MCF 10A (cell line): Measurements from ENCODE around the gene STAC. TPM values are rescaled to one million over a fixed set of nuclear protein-coding genes. Genes with fewer than 3 reads are reported as not detected.
"Not testable (repeated sequence)": the region's sequence is repeated elsewhere in the genome, so short reads cannot be mapped to it uniquely, and the experiment has no call there.

ENCODE experiments used
- BruUV-seq: library from RNA; stranded (reverse); fragments of 400-500 nt; replicated peaks from 2 replicates; lab custom pipeline; 2021; lab: Mats Ljungman, UMichigan
- CTCF ChIA-PET: fragments of 300-600 bp; sonication (Branson Sonifier 250); formaldehyde crosslinking; extraction: SDS; loops from one replicate; lab custom pipeline; 2021; ENCODE audit warnings: antibody characterized with exemption, inconsistent platforms; lab: Yijun Ruan, JAX
- POLR2A ChIA-PET: fragments of 300-600, 350-650 bp; sonication (Branson Sonifier 250); formaldehyde crosslinking; extraction: SDS; loops from one replicate; lab custom pipeline; 2020; ENCODE audit warnings: antibody characterized with exemption, inconsistent platforms; lab: Yijun Ruan, JAX
- DNase-seq: peaks from one replicate; pipeline ENCODE4 v3.0.0-alpha.2; 2018; ENCODE audit not compliant: unreplicated experiment
- H3K27ac Mint-ChIP-seq: one replicate; pipeline ENCODE4 v1.8.0; 2022; ENCODE audit warnings: mild to moderate bottlenecking, low read depth, mixed read lengths; ENCODE audit not compliant: unreplicated experiment
- H3K27me3 Mint-ChIP-seq: one replicate; pipeline ENCODE4 v1.8.0; 2022; ENCODE audit warnings: mixed read lengths; ENCODE audit not compliant: insufficient read depth, unreplicated experiment
- H3K36me3 Mint-ChIP-seq: one replicate; pipeline ENCODE4 v1.8.0; 2022; ENCODE audit warnings: mild to moderate bottlenecking, moderate library complexity, mixed read lengths; ENCODE audit not compliant: insufficient read depth, unreplicated experiment
- H3K4me1 Mint-ChIP-seq: one replicate; pipeline ENCODE4 v1.8.0; 2022; ENCODE audit warnings: mixed read lengths; ENCODE audit not compliant: insufficient read depth, unreplicated experiment
- H3K4me3 Mint-ChIP-seq: one replicate; pipeline ENCODE4 v1.8.0; 2022; ENCODE audit warnings: mild to moderate bottlenecking, moderate library complexity, mixed read lengths; ENCODE audit not compliant: unreplicated experiment
- H3K9me3 Mint-ChIP-seq: one replicate; pipeline ENCODE4 v1.8.0; 2022; ENCODE audit warnings: mixed read lengths; ENCODE audit not compliant: unreplicated experiment
- intact Hi-C: fragments of 100-400 bp; cut with micrococcal nuclease; formaldehyde crosslinking; loops from 2 replicates; pipeline ENCODE4 v1.14.1; 2022
- total RNA-seq: library from RNA; stranded (reverse); gene quantifications from 2 replicates; pipeline ENCODE4 v1.2.3, GENCODE V29; 2022
- TF ChIP-seq, protein P1 (sequence below): fragments of 200-600 bp; IDR thresholded peaks from one replicate; pipeline ENCODE4 v1.8.0; 2022; ENCODE audit warnings: antibody characterized with exemption, mild to moderate bottlenecking; ENCODE audit not compliant: unreplicated experiment

Gene STAC
- total RNA-seq, 1 experiment from 2014 or later: 1.1 TPM

DNA sequence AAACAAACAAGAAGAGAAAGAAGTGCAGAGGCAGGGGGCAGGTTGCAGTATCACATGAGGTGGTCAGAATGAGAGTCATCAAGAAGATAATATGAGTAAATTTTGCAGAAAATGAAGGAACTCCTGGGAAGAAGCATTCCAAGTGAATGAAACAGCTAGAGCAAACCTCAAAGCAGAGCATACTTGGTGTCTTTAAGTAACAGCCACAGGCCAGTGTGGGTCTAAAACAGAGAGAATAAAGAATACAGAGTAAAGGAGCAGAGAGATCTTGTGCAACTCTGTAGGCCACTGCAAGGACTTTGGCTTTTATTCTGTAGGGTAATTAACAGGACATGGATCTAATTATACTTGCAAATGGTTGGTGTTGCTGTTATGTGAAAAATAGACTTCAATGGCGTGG is 81.3 kb downstream of the STAC start:
- CTCF ChIA-PET: no interaction called here
- POLR2A ChIA-PET: no interaction called here
- no TSS peak for BruUV-seq
- DNase-seq: no peak
- Mint-ChIP-seq H3K4me1 (no peaks in the 10 kb centered on the region), H3K9me3 (no peaks in the 10 kb centered on the region), H3K27me3 (no peaks in the 10 kb centered on the region), H3K36me3 (no peaks in the 10 kb centered on the region), H3K27ac (no peak overlapping the region), H3K4me3 (no peak overlapping the region)
- TF ChIP-seq, protein P1, sequence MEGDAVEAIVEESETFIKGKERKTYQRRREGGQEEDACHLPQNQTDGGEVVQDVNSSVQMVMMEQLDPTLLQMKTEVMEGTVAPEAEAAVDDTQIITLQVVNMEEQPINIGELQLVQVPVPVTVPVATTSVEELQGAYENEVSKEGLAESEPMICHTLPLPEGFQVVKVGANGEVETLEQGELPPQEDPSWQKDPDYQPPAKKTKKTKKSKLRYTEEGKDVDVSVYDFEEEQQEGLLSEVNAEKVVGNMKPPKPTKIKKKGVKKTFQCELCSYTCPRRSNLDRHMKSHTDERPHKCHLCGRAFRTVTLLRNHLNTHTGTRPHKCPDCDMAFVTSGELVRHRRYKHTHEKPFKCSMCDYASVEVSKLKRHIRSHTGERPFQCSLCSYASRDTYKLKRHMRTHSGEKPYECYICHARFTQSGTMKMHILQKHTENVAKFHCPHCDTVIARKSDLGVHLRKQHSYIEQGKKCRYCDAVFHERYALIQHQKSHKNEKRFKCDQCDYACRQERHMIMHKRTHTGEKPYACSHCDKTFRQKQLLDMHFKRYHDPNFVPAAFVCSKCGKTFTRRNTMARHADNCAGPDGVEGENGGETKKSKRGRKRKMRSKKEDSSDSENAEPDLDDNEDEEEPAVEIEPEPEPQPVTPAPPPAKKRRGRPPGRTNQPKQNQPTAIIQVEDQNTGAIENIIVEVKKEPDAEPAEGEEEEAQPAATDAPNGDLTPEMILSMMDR: no peak
- intact Hi-C loops: no loop called here

DNA sequence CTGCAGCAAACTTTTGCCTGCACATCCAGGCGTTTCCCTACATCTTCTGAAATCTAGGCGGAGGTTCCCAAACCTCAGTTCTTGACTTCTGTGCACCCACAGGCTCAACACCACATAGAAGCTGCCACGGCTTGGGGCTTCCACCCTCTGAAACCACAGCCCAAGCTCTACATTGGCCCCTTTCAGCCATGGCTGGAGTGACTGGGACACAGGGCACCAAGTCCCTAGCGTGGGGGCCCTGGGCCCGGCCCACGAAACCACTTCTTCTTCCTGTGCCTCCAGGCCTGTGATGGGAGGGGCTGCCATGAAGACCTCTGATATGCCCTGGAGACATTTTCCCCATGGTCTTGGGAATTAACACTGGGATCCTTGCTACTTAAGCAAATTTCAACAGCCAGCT is 91.7 kb downstream of the STAC start:
- H3K9me3 Mint-ChIP-seq, H3K27me3 Mint-ChIP-seq, intact Hi-C loops, DNase-seq, POLR2A ChIA-PET, CTCF ChIA-PET, H3K4me3 Mint-ChIP-seq, H3K4me1 Mint-ChIP-seq, BruUV-seq, H3K36me3 Mint-ChIP-seq, H3K27ac Mint-ChIP-seq: not testable (repeated sequence)

DNA sequence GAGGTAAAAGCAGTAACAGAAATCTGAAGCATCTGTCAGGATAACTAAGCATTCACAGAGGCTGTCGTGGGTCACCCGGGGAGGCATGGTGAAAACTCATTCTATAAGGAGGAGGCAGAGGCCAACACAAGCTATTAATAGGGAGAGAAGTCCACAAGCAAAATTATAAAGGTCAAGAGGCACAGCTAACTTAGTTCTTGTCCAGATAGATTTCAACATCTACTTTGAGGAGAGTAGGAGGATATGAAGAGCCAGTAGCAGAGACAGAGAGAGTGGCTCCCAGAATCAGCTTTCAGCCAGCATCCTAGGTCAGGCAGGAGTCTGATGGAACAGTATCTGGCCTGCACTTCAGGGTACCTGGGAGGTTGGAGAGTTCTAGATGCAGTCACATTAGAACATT is 95.3 kb downstream of the STAC start:
- Mint-ChIP-seq H3K4me3 (no peak overlapping the region), H3K4me1 (no peaks in the 10 kb centered on the region), H3K9me3 (peaks cover 17% of the 10 kb centered on the region), H3K36me3 (no peaks in the 10 kb centered on the region), H3K27me3 (no peaks in the 10 kb centered on the region), H3K27ac (no peak overlapping the region)
- no peak for DNase-seq
- no TSS peak for BruUV-seq
- POLR2A ChIA-PET: interaction anchor here (0.6 kb wide), 1 partner anchor 18 kb away, joined by 5 read pairs; no protein-coding TSS in a partner anchor
- CTCF ChIA-PET: no interaction called here
- TF ChIP-seq, protein P1: no peak
- intact Hi-C loops: no loop called here

DNA sequence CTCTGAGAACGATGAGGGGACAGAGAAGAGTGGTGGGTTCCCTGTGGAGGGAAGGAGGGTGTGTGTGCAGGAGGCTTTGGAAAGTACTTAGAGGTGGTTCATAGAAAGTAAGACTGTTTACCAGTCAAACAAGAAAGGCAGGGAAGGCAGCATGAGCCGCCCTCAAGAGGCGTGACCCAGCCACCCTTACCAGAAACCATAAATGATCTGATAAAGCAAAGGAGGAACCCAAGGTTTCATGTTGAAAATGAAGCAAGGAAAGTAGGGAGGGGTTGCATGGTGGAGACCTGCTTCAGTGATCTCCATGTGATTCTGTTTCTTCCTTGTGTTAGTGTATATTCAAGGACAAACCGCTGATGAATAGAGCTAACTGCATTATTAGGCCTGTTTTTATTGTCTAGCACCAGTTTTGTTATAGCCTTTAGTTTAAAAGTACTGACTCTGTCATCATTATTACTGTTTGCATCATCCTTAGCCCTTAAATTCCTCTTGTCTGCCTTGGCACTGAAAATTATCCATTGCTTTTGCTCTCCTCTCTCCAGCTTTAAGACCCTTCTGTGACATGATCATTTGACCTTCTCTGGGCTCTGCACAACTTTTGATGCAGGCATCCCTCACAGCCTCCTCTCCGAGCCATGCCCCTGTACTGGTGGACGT is 96.1 kb downstream of the STAC start:
- Mint-ChIP-seq H3K27ac (no peak overlapping the region), H3K36me3 (no peaks in the 10 kb centered on the region), H3K4me3 (no peak overlapping the region), H3K27me3 (no peaks in the 10 kb centered on the region), H3K9me3 (peaks cover 17% of the 10 kb centered on the region), H3K4me1 (no peaks in the 10 kb centered on the region)
- TF ChIP-seq, protein P1: no peak
- no TSS peak for BruUV-seq
- DNase-seq: no peak
- POLR2A ChIA-PET: interaction anchor here (0.6 kb wide), 1 partner anchor 81 kb away, joined by 3 read pairs; no protein-coding TSS in a partner anchor
- CTCF ChIA-PET: no interaction called here
- intact Hi-C loops: no loop called here
